ENCODE measurements around the gene ABHD5.

Gene ABHD5

GRCh38 chr3:43686333-43686699 is 4.4 kb upstream of the ABHD5 start:
- DNase-seq, result no peak

- DNase-seq, result no peak
Observed at GRCh38 chr3:43686700-43687498, 3.8 kb upstream of the ABHD5 start.

- DNase-seq, result no peak
Observed at GRCh38 chr3:43687499-43687811, 3.3 kb upstream of the ABHD5 start.

- no peak for DNase-seq
Observed at GRCh38 chr3:43688245-43688650, 2.5 kb upstream of the ABHD5 start.

- DNase-seq, result no peak
Observed at GRCh38 chr3:43689166-43689565, 1.6 kb upstream of the ABHD5 start.

GRCh38 chr3:43689766-43690399 is 855 bp upstream of the ABHD5 start:
- DNase-seq, result no peak

GRCh38 chr3:43691120-43691995 is 620 bp downstream of the ABHD5 start:
- DNase-seq, result peak; percentile 35

- DNase-seq, result no peak
Observed at GRCh38 chr3:43692085-43692855, 1.5 kb downstream of the ABHD5 start.

- DNase-seq, result no peak
Observed at GRCh38 chr3:43692971-43693370, 2.2 kb downstream of the ABHD5 start.

- no peak for DNase-seq
Observed at GRCh38 chr3:43693594-43693993, 2.9 kb downstream of the ABHD5 start.

GRCh38 chr3:43695443-43695842 is 4.7 kb downstream of the ABHD5 start:
- DNase-seq, result peak; percentile 36

GRCh38 chr3:43695863-43696262 is 5.1 kb downstream of the ABHD5 start:
- no peak for DNase-seq

GRCh38 chr3:43696441-43696840 is 5.7 kb downstream of the ABHD5 start:
- DNase-seq, result no peak

- DNase-seq, result no peak
Observed at GRCh38 chr3:43696881-43697280, 6.1 kb downstream of the ABHD5 start.

- no peak for DNase-seq
Observed at GRCh38 chr3:43699864-43700263, 9.1 kb downstream of the ABHD5 start.

- no peak for DNase-seq
Observed at GRCh38 chr3:43704697-43705096, 14.0 kb downstream of the ABHD5 start.

- no peak for DNase-seq
Observed at GRCh38 chr3:43706342-43706741, 15.6 kb downstream of the ABHD5 start.

- no peak for DNase-seq
Observed at GRCh38 chr3:43707266-43707665, 16.5 kb downstream of the ABHD5 start.

- DNase-seq, result peak; percentile 86
Observed at GRCh38 chr3:43707998-43708397, 17.3 kb downstream of the ABHD5 start.

GRCh38 chr3:43709022-43709421 is 18.3 kb downstream of the ABHD5 start:
- peak; percentile 13 for DNase-seq

GRCh38 chr3:43710607-43711006 is 19.9 kb downstream of the ABHD5 start:
- DNase-seq, result no peak

- DNase-seq, result no peak
Observed at GRCh38 chr3:43718296-43718695, 27.6 kb downstream of the ABHD5 start.

All from fibroblast of skin of scalp (primary cell).